GM12891 (cell line): ENCODE measurements around the gene MYL9.

ENCODE experiments used
- PAX5 ChIP-seq: IDR thresholded peaks from 2 replicates; pipeline ENCODE4 v1.6.1; 2011; ENCODE audit warnings: low read length, moderate library complexity, mild to moderate bottlenecking; ENCODE audit not compliant: insufficient read depth, severe bottlenecking
- POLR2A ChIP-seq: IDR thresholded peaks from 2 replicates; pipeline ENCODE4 v1.6.1; 2011; ENCODE audit warnings: low read depth, low read length, control low read depth
- POLR2AphosphoS5 ChIP-seq: IDR thresholded peaks from 2 replicates; pipeline ENCODE4 v1.6.1; 2011; ENCODE audit warnings: low read depth, low read length, control low read depth
- POU2F2 ChIP-seq: IDR thresholded peaks from 2 replicates; pipeline ENCODE4 v1.6.1; 2011; ENCODE audit warnings: low read depth, mild to moderate bottlenecking, control low read depth, low read length, moderate library complexity
- SPI1 ChIP-seq: IDR thresholded peaks from 2 replicates; pipeline ENCODE4 v1.6.1; 2011; ENCODE audit warnings: low read depth, low read length, control low read depth
- TAF1 ChIP-seq: IDR thresholded peaks from 2 replicates; pipeline ENCODE4 v1.6.1; 2011; ENCODE audit warnings: low read depth, low read length, control low read depth

DNA sequence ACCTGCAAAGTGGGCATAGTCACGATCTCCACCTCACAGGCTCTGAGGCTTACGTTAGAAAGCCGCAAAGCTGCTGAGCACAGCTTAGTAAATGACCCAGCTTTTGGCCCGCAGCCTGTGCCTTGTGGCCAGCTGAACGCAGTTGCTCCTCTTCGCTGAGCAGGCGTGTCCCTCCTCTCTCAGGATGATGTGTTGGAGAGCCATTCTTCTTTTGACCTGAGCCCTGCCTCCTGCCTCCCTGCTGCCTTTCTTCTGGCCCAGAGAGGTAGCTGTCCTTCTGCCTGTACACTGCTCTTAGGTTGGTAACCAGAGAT, 47.6 kb upstream of the MYL9 start:
- no peak for TF ChIP-seq POLR2A
- TF ChIP-seq SPI1: no peak
- TF ChIP-seq POLR2AphosphoS5: no peak
- TF ChIP-seq TAF1: no peak
- no peak for TF ChIP-seq PAX5
- TF ChIP-seq POU2F2: no peak
